ENCODE results near the gene SPNS3. TPM values are rescaled to one million over a fixed set of nuclear protein-coding genes. Genes with fewer than 3 reads are reported as not detected.

SPNS3 gene
- total and polyA plus RNA-seq, 2 donors from 2014 or later, result 1.4 to 3.7 TPM

- FAIRE-seq, result no peak
- H3K9ac ChIP-seq (ENCODE audit: low read length in 3 of 3), result peak overlapping the region in 1 of 3 donors; percentile 7
- intact Hi-C loops (cut with DNase I), result no loop called here
Measured at GRCh38 chr17:4509401-4509800, 75.7 kb downstream of the SPNS3 start.

GRCh38 chr17:4509923-4510617 lies 76.3 kb downstream of the SPNS3 start:
- Histone ChIP-seq H3K4me1 (ENCODE audit: control insufficient read depth in 2 of 3, insufficient read depth in 2 of 3, low read depth in 1 of 3, low read length in 3 of 3) (peaks cover 0 to 45% (median 33%) of the 10 kb centered on the region in 3 donors), H3K9me3 (ENCODE audit: control insufficient read depth in 2 of 3, insufficient read depth in 1 of 3, low read length in 3 of 3) (no peaks in the 10 kb centered on the region), H3K36me3 (ENCODE audit: control insufficient read depth in 2 of 3, insufficient read depth in 3 of 3, low read length in 3 of 3) (no peaks in the 10 kb centered on the region), H3K9ac (ENCODE audit: low read length in 3 of 3) (no peak overlapping the region), H3K27ac (ENCODE audit: low read depth in 2 of 2, low read length in 2 of 2) (peak overlapping the region in 1 of 2 donors; percentile 57), H3K4me3 (ENCODE audit: low read length in 3 of 3) (no peak overlapping the region), H3K27me3 (ENCODE audit: control insufficient read depth, insufficient read depth, low read length) (no peaks in the 10 kb centered on the region)
- no peak for FAIRE-seq
- DNase-seq, result peak in 1 of 5 donors; percentile 89
- intact Hi-C loops (cut with DNase I), result no loop called here
- no peak for TF ChIP-seq CTCF (IDR thresholded peaks at IDR 0.05; ENCODE audit: borderline replicate concordance, extremely low read depth, insufficient read depth)

More at GRCh38 chr17:4509401-4509800, 75.7 kb downstream of the SPNS3 start:
- Histone ChIP-seq H3K4me1 (ENCODE audit: control insufficient read depth in 2 of 3, insufficient read depth in 2 of 3, low read depth in 1 of 3, low read length in 3 of 3) (peaks cover 0 to 47% (median 39%) of the 10 kb centered on the region in 3 donors), H3K9me3 (ENCODE audit: control insufficient read depth in 2 of 3, insufficient read depth in 1 of 3, low read length in 3 of 3) (no peaks in the 10 kb centered on the region), H3K27me3 (ENCODE audit: control insufficient read depth, insufficient read depth, low read length) (no peaks in the 10 kb centered on the region), H3K36me3 (ENCODE audit: control insufficient read depth in 2 of 3, insufficient read depth in 3 of 3, low read length in 3 of 3) (no peaks in the 10 kb centered on the region), H3K27ac (ENCODE audit: low read depth in 2 of 2, low read length in 2 of 2) (peak overlapping the region; percentile 32 to 57), H3K4me3 (ENCODE audit: low read length in 3 of 3) (no peak overlapping the region)
- DNase-seq, result no peak
- no peak for TF ChIP-seq CTCF (IDR thresholded peaks at IDR 0.05; ENCODE audit: borderline replicate concordance, extremely low read depth, insufficient read depth)

- Histone ChIP-seq H3K36me3 (ENCODE audit: control insufficient read depth in 2 of 3, insufficient read depth in 3 of 3, low read length in 3 of 3) (no peaks in the 10 kb centered on the region), H3K9me3 (ENCODE audit: control insufficient read depth in 2 of 3, insufficient read depth in 1 of 3, low read length in 3 of 3) (no peaks in the 10 kb centered on the region), H3K27me3 (ENCODE audit: control insufficient read depth, insufficient read depth, low read length) (no peaks in the 10 kb centered on the region), H3K9ac (ENCODE audit: low read length in 3 of 3) (no peak overlapping the region), H3K4me3 (ENCODE audit: low read length in 3 of 3) (no peak overlapping the region), H3K4me1 (ENCODE audit: control insufficient read depth in 2 of 3, insufficient read depth in 2 of 3, low read depth in 1 of 3, low read length in 3 of 3) (peaks cover 0 to 48% (median 36%) of the 10 kb centered on the region in 3 donors), H3K27ac (ENCODE audit: low read depth in 2 of 2, low read length in 2 of 2) (no peak overlapping the region)
- intact Hi-C loops (cut with DNase I), result no loop called here
- DNase-seq (no peak), FAIRE-seq (no peak)
- no peak for TF ChIP-seq CTCF (IDR thresholded peaks at IDR 0.05; ENCODE audit: borderline replicate concordance, extremely low read depth, insufficient read depth)
Measured at GRCh38 chr17:4510618-4510941, 76.8 kb downstream of the SPNS3 start.
